Mesenchymal stem cell (in vitro differentiated cells and primary cell): ENCODE measurements around the gene ANO7.

Experiments
- DNase-seq: peaks from one replicate; pipeline ENCODE4 v3.0.0-alpha.2; 2013
- H2AFZ ChIP-seq: one replicate; pipeline ENCODE4 v1.6.1; 2013; ENCODE audit warnings: low read depth, mild to moderate bottlenecking, control low read depth, inconsistent platforms, low read length, moderate library complexity
- H2AK5ac ChIP-seq: 2 replicates; pipeline ENCODE4 v1.6.1; 2013; ENCODE audit warnings: low read length, moderate library complexity, mild to moderate bottlenecking, inconsistent platforms; ENCODE audit not compliant: severe bottlenecking
- H2BK120ac ChIP-seq: one replicate; pipeline ENCODE4 v1.6.1; 2013; ENCODE audit warnings: low read depth, mild to moderate bottlenecking, inconsistent platforms, low read length, moderate library complexity
- H2BK12ac ChIP-seq, 2 experiments: one replicate each; pipeline ENCODE4 v1.6.1; 2013; ENCODE audit warnings: inconsistent platforms in 2 of 2, low read length in 2 of 2, mild to moderate bottlenecking in 2 of 2, moderate library complexity in 2 of 2, control low read depth in 1 of 2
- H2BK15ac ChIP-seq: one replicate; pipeline ENCODE4 v1.6.1; 2013; ENCODE audit warnings: mild to moderate bottlenecking, low read depth, inconsistent platforms; ENCODE audit not compliant: poor library complexity, severe bottlenecking
- H2BK5ac ChIP-seq: 2 replicates; pipeline ENCODE4 v1.6.1; 2013; ENCODE audit warnings: low read depth, mild to moderate bottlenecking, low read length, control low read depth, inconsistent platforms; ENCODE audit not compliant: poor library complexity, severe bottlenecking
- H3K14ac ChIP-seq, 2 experiments: one replicate each; pipeline ENCODE4 v1.6.1; 2013; ENCODE audit warnings: inconsistent platforms in 2 of 2, low read length in 2 of 2, control low read depth in 1 of 2, mild to moderate bottlenecking in 1 of 2, moderate library complexity in 1 of 2
- H3K18ac ChIP-seq, 2 experiments: one replicate each; pipeline ENCODE4 v1.6.1; 2013; ENCODE audit warnings: inconsistent platforms in 2 of 2, low read length in 2 of 2, control low read depth in 1 of 2, low read depth in 1 of 2, mild to moderate bottlenecking in 1 of 2
- H3K23ac ChIP-seq, 2 experiments: one replicate each; pipeline ENCODE4 v1.6.1; 2013; ENCODE audit warnings: inconsistent platforms in 2 of 2, low read length in 2 of 2, mild to moderate bottlenecking in 2 of 2, moderate library complexity in 2 of 2, control low read depth in 1 of 2
- H3K27ac ChIP-seq: 2 replicates; pipeline ENCODE4 v1.5.1; 2013; ENCODE audit warnings: mild to moderate bottlenecking, moderate library complexity, low read length, control low read depth, inconsistent platforms; ENCODE audit not compliant: poor library complexity, severe bottlenecking
- H3K27me3 ChIP-seq, 2 experiments: 2 replicates each; pipeline versions ENCODE4 v1.6.1 to v1.7.0; 2013; ENCODE audit warnings: low read length in 2 of 2, mild to moderate bottlenecking in 2 of 2, moderate library complexity in 2 of 2, control low read depth in 1 of 2, inconsistent platforms in 1 of 2; ENCODE audit not compliant: control insufficient read depth in 1 of 2, insufficient read depth in 1 of 2
- H3K36me3 ChIP-seq, 2 experiments: 2 replicates each; pipeline versions ENCODE4 v1.6.1 to v1.7.0; 2013; ENCODE audit warnings: low read length in 2 of 2, control low read depth in 1 of 2, inconsistent platforms in 1 of 2, low read depth in 1 of 2, mild to moderate bottlenecking in 1 of 2; ENCODE audit not compliant: insufficient read depth in 2 of 2, control insufficient read depth in 1 of 2
- H3K4ac ChIP-seq, 2 experiments: one replicate each; pipeline ENCODE4 v1.6.1; 2013; ENCODE audit warnings: inconsistent platforms in 2 of 2, low read length in 2 of 2, mild to moderate bottlenecking in 2 of 2, moderate library complexity in 2 of 2, control low read depth in 1 of 2, low read depth in 1 of 2
- H3K4me1 ChIP-seq: 2 replicates; pipeline ENCODE4 v1.6.1; 2013; ENCODE audit warnings: low read depth, low read length, control low read depth; ENCODE audit not compliant: control insufficient read depth, insufficient read depth
- H3K4me2 ChIP-seq: 2 replicates; pipeline ENCODE4 v1.6.1; 2013; ENCODE audit warnings: low read length, mild to moderate bottlenecking, inconsistent platforms; ENCODE audit not compliant: poor library complexity, severe bottlenecking
- H3K4me3 ChIP-seq, 2 experiments: 2 replicates each; pipeline versions ENCODE4 v1.5.1 to v1.7.0; 2013; ENCODE audit warnings: low read length in 2 of 2, mild to moderate bottlenecking in 2 of 2, control low read depth in 1 of 2, low read depth in 1 of 2; ENCODE audit not compliant: insufficient read depth in 1 of 2
- H3K79me1 ChIP-seq: replicated peaks from 2 replicates; pipeline ENCODE4 v1.6.1; 2013; ENCODE audit warnings: mild to moderate bottlenecking, control low read depth, low read length, inconsistent platforms; ENCODE audit not compliant: poor library complexity, severe bottlenecking
- H3K9ac ChIP-seq: 2 replicates; pipeline ENCODE4 v1.7.0; 2013; ENCODE audit warnings: mild to moderate bottlenecking, low read length, moderate library complexity
- H3K9me3 ChIP-seq: 2 replicates; pipeline ENCODE4 v1.7.0; 2013; ENCODE audit warnings: mild to moderate bottlenecking, low read length; ENCODE audit not compliant: control insufficient read depth
- H4K8ac ChIP-seq: one replicate; pipeline ENCODE4 v1.6.1; 2013; ENCODE audit warnings: inconsistent platforms, mild to moderate bottlenecking, low read length, moderate library complexity
- H4K91ac ChIP-seq: one replicate; pipeline ENCODE4 v1.6.1; 2013; ENCODE audit warnings: mild to moderate bottlenecking, low read length, inconsistent platforms
- WGBS: methylation state at CpG from one replicate; pipeline ENCODE4 v1.1.7; 2013; ENCODE audit warnings: mixed read lengths; 5-methylcytosine and 5-hydroxymethylcytosine counted together

The ANO7 gene

GRCh38 chr2:241215421-241215820, 26.9 kb downstream of the ANO7 start:
- H3K27ac ChIP-seq, result no peak overlapping the region
- no peak overlapping the region for H3K23ac ChIP-seq
- H3K4me2 ChIP-seq, result no peak overlapping the region
- no peak overlapping the region for H4K91ac ChIP-seq
- DNase-seq, result no peak
- WGBS, result 85% methylated on average over 9 of the region's 9 CpGs
- H3K18ac ChIP-seq, result no peak overlapping the region
- H3K14ac ChIP-seq, result no peak overlapping the region
- no peaks in the 10 kb centered on the region for H3K79me1 ChIP-seq
- H4K8ac ChIP-seq, result no peak overlapping the region
- no peaks in the 10 kb centered on the region for H3K36me3 ChIP-seq
- H3K4me3 ChIP-seq, result no peak overlapping the region
- H3K27me3 ChIP-seq, result peaks cover 11 to 58% of the 10 kb centered on the region in 2 experiments
- no peak overlapping the region for H2AK5ac ChIP-seq
- no peak overlapping the region for H2BK15ac ChIP-seq
- no peak overlapping the region for H2BK120ac ChIP-seq
- peaks cover 7% of the 10 kb centered on the region for H3K4me1 ChIP-seq
- H3K9ac ChIP-seq, result no peak overlapping the region
- no peak overlapping the region for H2BK12ac ChIP-seq
- H3K9me3 ChIP-seq, result no peaks in the 10 kb centered on the region
- no peak overlapping the region for H2BK5ac ChIP-seq
- H2AFZ ChIP-seq, result no peak overlapping the region
- no peak overlapping the region for H3K4ac ChIP-seq

- H4K91ac ChIP-seq, result no peak overlapping the region
- no peak overlapping the region for H2BK120ac ChIP-seq
- H3K27ac ChIP-seq, result no peak overlapping the region
- no peak overlapping the region for H3K4me2 ChIP-seq
- H2BK15ac ChIP-seq, result no peak overlapping the region
- 57% methylated on average over 14 of the region's 14 CpGs for WGBS
- H3K9ac ChIP-seq, result no peak overlapping the region
- no peaks in the 10 kb centered on the region for H3K9me3 ChIP-seq
- H2BK12ac ChIP-seq, result no peak overlapping the region
- no peak for DNase-seq
- no peak overlapping the region for H3K14ac ChIP-seq
- no peak overlapping the region for H3K23ac ChIP-seq
- H2AFZ ChIP-seq, result no peak overlapping the region
- H3K18ac ChIP-seq, result no peak overlapping the region
- no peaks in the 10 kb centered on the region for H3K79me1 ChIP-seq
- H3K4me3 ChIP-seq, result no peak overlapping the region
- no peak overlapping the region for H3K4ac ChIP-seq
- H3K27me3 ChIP-seq, result peaks cover 10 to 53% of the 10 kb centered on the region in 2 experiments
- no peaks in the 10 kb centered on the region for H3K36me3 ChIP-seq
- H4K8ac ChIP-seq, result no peak overlapping the region
- no peak overlapping the region for H2AK5ac ChIP-seq
- H2BK5ac ChIP-seq, result no peak overlapping the region
- peaks cover 7% of the 10 kb centered on the region for H3K4me1 ChIP-seq
Observed at GRCh38 chr2:241216211-241216761, 27.8 kb downstream of the ANO7 start.

- Histone ChIP-seq H3K4me3 (peak overlapping the region; percentile 63 to 76), H2BK15ac (peak overlapping the region; percentile 29), H3K18ac (peak overlapping the region; percentile 67 to 86), H2AFZ (peak overlapping the region; percentile 79), H3K4ac (peak overlapping the region in 1 of 2 experiments; percentile 24), H4K8ac (peak overlapping the region; percentile 90), H3K4me2 (peak overlapping the region; percentile 91), H2BK5ac (peak overlapping the region; percentile 32), H3K9me3 (no peaks in the 10 kb centered on the region), H3K9ac (peak overlapping the region; percentile 59), H2AK5ac (no peak overlapping the region), H3K14ac (no peak overlapping the region), H3K27ac (peak overlapping the region; percentile 68), H4K91ac (peak overlapping the region; percentile 82), H3K4me1 (peaks cover 7% of the 10 kb centered on the region), H3K23ac (peak overlapping the region in 1 of 2 experiments; percentile 84), H2BK12ac (peak overlapping the region; percentile 12 to 42), H3K27me3 (peaks cover 5 to 41% of the 10 kb centered on the region in 2 experiments), H3K36me3 (no peaks in the 10 kb centered on the region), H3K79me1 (no peaks in the 10 kb centered on the region), H2BK120ac (peak overlapping the region; percentile 50)
- peak; percentile 86 for DNase-seq
- 3% methylated on average over 25 of the region's 77 CpGs for WGBS
Observed at GRCh38 chr2:241217320-241218031, 29.0 kb downstream of the ANO7 start.
